Fibroblast of lung (primary cell): ENCODE results near the gene KLHL29. TPM values are rescaled to one million over a fixed set of nuclear protein-coding genes. Genes with fewer than 3 reads are reported as not detected.
A peak's percentile ranks its signal among the peaks of the same experiment; 100 is the strongest.

ENCODE experiments used
- DNase-seq, 2 donors: peaks; one replicate each; pipeline versions ENCODE4 v3.0.0 to v3.0.0-alpha.2; 2010; ENCODE audit warnings: low read depth in 2 of 2
- H2AFZ ChIP-seq: 2 replicates; pipeline ENCODE4 v1.5.1; 2012; ENCODE audit warnings: low read length, control low read depth, inconsistent platforms
- H3K27ac ChIP-seq: 2 replicates; pipeline ENCODE4 v1.5.1; 2011; ENCODE audit warnings: low read length, control low read depth; ENCODE audit not compliant: insufficient read depth
- H3K27me3 ChIP-seq: 2 replicates; pipeline ENCODE4 v1.5.1; 2011; ENCODE audit warnings: mild to moderate bottlenecking, low read length; ENCODE audit not compliant: control insufficient read depth, insufficient read depth
- H3K36me3 ChIP-seq: 2 replicates; pipeline ENCODE4 v1.5.1; 2011; ENCODE audit warnings: low read length; ENCODE audit not compliant: control insufficient read depth, insufficient read depth
- H3K4me1 ChIP-seq: 2 replicates; pipeline ENCODE4 v1.5.1; 2011; ENCODE audit warnings: low read length; ENCODE audit not compliant: control insufficient read depth, insufficient read depth; ENCODE audit errors: extremely low read depth
- H3K4me2 ChIP-seq: 2 replicates; pipeline ENCODE4 v1.5.1; 2011; ENCODE audit warnings: low read length, control low read depth; ENCODE audit not compliant: insufficient read depth; ENCODE audit errors: extremely low read depth
- H3K4me3 ChIP-seq, 4 experiments: fragments of 200-600 bp in 1 of 4; sonication (generic) in 1 of 4; replicated peaks in 1 of 4; 2 replicates each; pipeline ENCODE4 v1.5.1; 2011 to 2016; ENCODE audit warnings: low read length in 4 of 4, low read depth in 3 of 4, mild to moderate bottlenecking in 3 of 4, control low read depth in 2 of 4, inconsistent platforms in 1 of 4, mixed read lengths in 1 of 4; ENCODE audit not compliant: insufficient read depth in 1 of 4; ENCODE audit errors: control extremely low read depth in 1 of 4
- H3K79me2 ChIP-seq: 2 replicates; pipeline ENCODE4 v1.5.1; 2012; ENCODE audit warnings: mild to moderate bottlenecking, low read length, inconsistent platforms; ENCODE audit not compliant: control insufficient read depth, insufficient read depth
- H3K9ac ChIP-seq: 2 replicates; pipeline ENCODE4 v1.5.1; 2011; ENCODE audit warnings: mild to moderate bottlenecking, low read length, control low read depth; ENCODE audit not compliant: insufficient read depth
- H3K9me3 ChIP-seq: 2 replicates; pipeline ENCODE4 v1.5.1; 2012; ENCODE audit warnings: low read depth, low read length; ENCODE audit not compliant: control insufficient read depth, insufficient read depth
- H4K20me1 ChIP-seq: 2 replicates; pipeline ENCODE4 v1.5.1; 2011; ENCODE audit warnings: low read length; ENCODE audit not compliant: control insufficient read depth, insufficient read depth; ENCODE audit errors: extremely low read depth
- EZH2 ChIP-seq: IDR thresholded peaks from 2 replicates; pipeline ENCODE4 v1.5.1; 2012; ENCODE audit warnings: low read length, control low read depth, mild to moderate bottlenecking; ENCODE audit errors: missing control alignments
- polyA plus RNA-seq, 2 donors: library from polyadenylated mRNA; depleted of rRNA in 1 of 2; stranded (reverse) in 1 of 2; unstranded in 1 of 2; fragments of >200 nt; gene quantifications; 2 replicates each; pipeline ENCODE4 v1.2.1, GENCODE V29; 2011 to 2012; ENCODE audit warnings: missing spikeins in 1 of 2
- total RNA-seq: library from RNA; depleted of rRNA; stranded (reverse); fragments of >200 nt; gene quantifications from 2 replicates; pipeline ENCODE4 v1.2.1, GENCODE V29; 2014
- TF ChIP-seq, protein P1 (sequence below), 2 donors: IDR thresholded peaks in 1 of 2; conservative IDR thresholded peaks in 1 of 2; 1 replicate in 1 of 2; 2 replicates in 1 of 2; pipeline ENCODE4 v1.5.1; 2011 to 2012; ENCODE audit warnings: low read length in 2 of 2, control low read depth in 1 of 2, inconsistent platforms in 1 of 2, low read depth in 1 of 2, mild to moderate bottlenecking in 1 of 2

Gene KLHL29
- total and polyA plus RNA-seq, 2 donors (not counting 1 experiment from before 2014, with no cell fraction given), result 7.1 to 7.9 TPM

- H3K4me1 ChIP-seq, result no peaks in the 10 kb centered on the region
- H3K27ac ChIP-seq, result no peak overlapping the region
- H3K4me3 ChIP-seq, result no peak overlapping the region
- no peaks in the 10 kb centered on the region for H4K20me1 ChIP-seq
- no peak for DNase-seq
- H2AFZ ChIP-seq, result no peak overlapping the region
- H3K4me2 ChIP-seq, result no peak overlapping the region
- no peaks in the 10 kb centered on the region for H3K27me3 ChIP-seq
- no peaks in the 10 kb centered on the region for H3K9me3 ChIP-seq
- H3K36me3 ChIP-seq, result no peaks in the 10 kb centered on the region
- TF ChIP-seq EZH2, result no peak
- TF ChIP-seq, protein P1, sequence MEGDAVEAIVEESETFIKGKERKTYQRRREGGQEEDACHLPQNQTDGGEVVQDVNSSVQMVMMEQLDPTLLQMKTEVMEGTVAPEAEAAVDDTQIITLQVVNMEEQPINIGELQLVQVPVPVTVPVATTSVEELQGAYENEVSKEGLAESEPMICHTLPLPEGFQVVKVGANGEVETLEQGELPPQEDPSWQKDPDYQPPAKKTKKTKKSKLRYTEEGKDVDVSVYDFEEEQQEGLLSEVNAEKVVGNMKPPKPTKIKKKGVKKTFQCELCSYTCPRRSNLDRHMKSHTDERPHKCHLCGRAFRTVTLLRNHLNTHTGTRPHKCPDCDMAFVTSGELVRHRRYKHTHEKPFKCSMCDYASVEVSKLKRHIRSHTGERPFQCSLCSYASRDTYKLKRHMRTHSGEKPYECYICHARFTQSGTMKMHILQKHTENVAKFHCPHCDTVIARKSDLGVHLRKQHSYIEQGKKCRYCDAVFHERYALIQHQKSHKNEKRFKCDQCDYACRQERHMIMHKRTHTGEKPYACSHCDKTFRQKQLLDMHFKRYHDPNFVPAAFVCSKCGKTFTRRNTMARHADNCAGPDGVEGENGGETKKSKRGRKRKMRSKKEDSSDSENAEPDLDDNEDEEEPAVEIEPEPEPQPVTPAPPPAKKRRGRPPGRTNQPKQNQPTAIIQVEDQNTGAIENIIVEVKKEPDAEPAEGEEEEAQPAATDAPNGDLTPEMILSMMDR (conservative IDR thresholded peaks at IDR 0.05 in 1 of 2, IDR thresholded peaks at IDR 0.05 in 1 of 2; ENCODE audit: low read depth in 1 of 2, low read length in 2 of 2), result no peak
- H3K9ac ChIP-seq, result no peak overlapping the region
- H3K79me2 ChIP-seq, result no peaks in the 10 kb centered on the region
Measured at GRCh38 chr2:23500836-23501235, 115.9 kb downstream of the KLHL29 start.

DNA sequence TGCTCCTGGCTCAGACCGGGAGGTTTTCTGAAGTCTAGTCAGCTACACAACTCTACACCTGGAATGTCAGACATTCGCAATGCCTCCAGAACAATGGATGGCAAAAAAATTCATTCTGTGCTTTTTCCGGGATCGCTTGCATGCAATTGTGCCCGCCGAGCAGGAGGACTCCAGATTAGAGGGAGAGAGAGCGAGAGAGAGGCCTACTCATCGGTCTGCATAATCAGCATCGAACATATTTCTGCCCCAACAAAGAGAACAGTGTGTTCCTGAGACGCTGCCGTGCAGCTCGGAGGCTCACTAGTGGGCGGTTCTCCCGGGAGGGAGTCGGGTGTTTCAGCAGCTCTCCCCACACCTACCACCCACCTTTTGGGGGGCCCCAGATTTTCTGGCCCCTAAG, 117.1 kb downstream of the KLHL29 start:
- Histone ChIP-seq H3K36me3 (no peaks in the 10 kb centered on the region), H3K79me2 (no peaks in the 10 kb centered on the region), H4K20me1 (no peaks in the 10 kb centered on the region), H2AFZ (no peak overlapping the region), H3K9ac (no peak overlapping the region), H3K9me3 (no peaks in the 10 kb centered on the region), H3K27me3 (no peaks in the 10 kb centered on the region), H3K4me3 (no peak overlapping the region), H3K27ac (no peak overlapping the region), H3K4me1 (no peaks in the 10 kb centered on the region), H3K4me2 (no peak overlapping the region)
- TF ChIP-seq EZH2, result no peak
- TF ChIP-seq, protein P1 (conservative IDR thresholded peaks at IDR 0.05 in 1 of 2, IDR thresholded peaks at IDR 0.05 in 1 of 2; ENCODE audit: low read depth in 1 of 2, low read length in 2 of 2), result no peak
- peak in 1 of 2 donors; percentile 13 for DNase-seq

GRCh38 chr2:23503097-23503496, 118.1 kb downstream of the KLHL29 start:
- H3K36me3 ChIP-seq, result no peaks in the 10 kb centered on the region
- no peaks in the 10 kb centered on the region for H3K9me3 ChIP-seq
- no peak overlapping the region for H3K9ac ChIP-seq
- H3K27me3 ChIP-seq, result no peaks in the 10 kb centered on the region
- no peaks in the 10 kb centered on the region for H4K20me1 ChIP-seq
- no peak overlapping the region for H3K27ac ChIP-seq
- H3K79me2 ChIP-seq, result no peaks in the 10 kb centered on the region
- H2AFZ ChIP-seq, result no peak overlapping the region
- DNase-seq, result no peak
- H3K4me2 ChIP-seq, result no peak overlapping the region
- H3K4me3 ChIP-seq, result no peak overlapping the region
- TF ChIP-seq EZH2, result no peak
- TF ChIP-seq, protein P1 (conservative IDR thresholded peaks at IDR 0.05 in 1 of 2, IDR thresholded peaks at IDR 0.05 in 1 of 2; ENCODE audit: low read depth in 1 of 2, low read length in 2 of 2), result no peak
- no peaks in the 10 kb centered on the region for H3K4me1 ChIP-seq
